Hematopoietic multipotent progenitor cell treated with erythropoietin and hydrocortisone succinate and interleukin-3 and kit ligand, for 4 days (in vitro differentiated cells): Measurements from ENCODE around the gene PDK2.

Source experiments
- DNase-seq: peaks from one replicate; pipeline ENCODE4 v3.0.0-alpha.2; 2015

The PDK2 gene

DNA sequence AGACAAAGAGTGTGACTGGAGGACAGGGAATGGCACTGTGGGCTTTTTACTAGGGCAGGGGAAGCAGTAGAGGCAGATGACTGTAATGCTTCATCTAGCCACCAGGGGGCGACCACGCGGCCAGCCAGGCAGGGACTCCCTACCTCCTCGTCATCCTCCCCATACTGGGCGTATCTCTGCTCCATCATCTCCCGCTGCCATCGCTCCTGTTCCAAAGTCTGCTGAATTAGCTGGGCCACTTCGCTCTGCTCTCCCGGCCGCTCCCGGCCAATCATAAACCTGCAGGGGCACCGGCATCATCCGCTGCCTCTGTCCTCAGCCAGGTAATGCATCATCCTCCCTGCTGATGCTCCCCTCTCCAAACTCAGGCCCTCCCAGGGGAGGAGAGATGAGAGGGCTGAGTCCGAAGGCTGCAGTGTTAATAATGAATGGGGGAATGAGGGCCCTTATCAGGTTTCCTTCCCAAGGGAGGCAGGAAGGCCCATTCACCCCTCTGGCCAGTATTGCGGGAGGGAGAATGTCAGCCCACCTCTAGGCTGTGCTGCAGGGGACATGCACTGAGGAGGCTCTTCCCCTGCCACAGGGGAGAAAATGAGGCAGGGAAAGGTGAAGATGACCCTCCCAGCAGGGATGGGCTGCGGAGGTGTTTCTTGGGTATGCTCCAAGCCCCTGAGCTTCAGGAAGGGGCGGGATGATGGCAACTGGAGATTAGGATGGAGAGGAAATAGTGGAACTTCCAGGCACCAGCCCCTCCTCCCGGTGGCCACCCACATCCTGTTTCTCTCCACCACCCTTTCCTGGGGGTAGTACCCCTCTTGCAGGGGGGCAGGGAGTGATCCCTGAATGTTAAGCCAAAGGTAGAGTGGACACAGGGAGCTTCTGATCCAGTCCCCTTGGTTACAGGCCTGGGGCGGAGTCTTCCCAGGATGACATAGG, 45.1 kb downstream of the PDK2 start:
- DNase-seq: peak; percentile 90

DNA sequence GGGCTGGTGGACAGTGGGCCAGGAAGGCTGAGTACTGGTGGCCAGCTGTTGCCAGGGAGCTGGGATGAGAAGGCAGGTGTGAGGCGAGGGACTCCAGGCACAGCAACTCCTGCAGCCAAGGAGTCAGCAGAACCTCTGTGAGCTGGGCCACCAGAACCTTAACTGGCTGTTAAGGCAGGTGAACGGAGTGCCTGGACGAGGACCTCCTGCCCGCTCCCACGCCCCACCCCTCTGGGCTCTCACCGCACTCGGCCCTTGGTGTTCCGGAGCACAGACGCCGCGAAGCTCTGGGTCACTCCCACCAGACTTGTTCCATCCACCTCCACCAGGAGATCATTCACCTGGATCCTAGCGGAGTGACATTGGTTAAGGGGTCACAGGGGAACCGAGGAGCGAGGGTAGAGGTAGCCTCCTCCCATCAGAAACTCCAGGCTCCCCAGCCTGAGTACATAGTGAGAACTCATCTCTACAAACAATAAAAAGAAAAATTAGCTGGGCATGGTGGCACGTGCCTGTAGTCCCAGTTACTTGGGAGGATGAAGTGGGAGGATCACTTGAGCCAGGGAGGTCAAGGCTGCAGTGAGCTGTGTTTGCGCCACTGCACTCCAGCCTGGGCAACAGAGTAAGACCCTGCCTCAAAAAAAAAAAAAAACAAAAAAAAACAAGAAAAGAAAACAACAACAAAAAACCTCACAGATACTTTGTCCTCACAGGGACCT, 46.0 kb downstream of the PDK2 start:
- no peak for DNase-seq

DNA sequence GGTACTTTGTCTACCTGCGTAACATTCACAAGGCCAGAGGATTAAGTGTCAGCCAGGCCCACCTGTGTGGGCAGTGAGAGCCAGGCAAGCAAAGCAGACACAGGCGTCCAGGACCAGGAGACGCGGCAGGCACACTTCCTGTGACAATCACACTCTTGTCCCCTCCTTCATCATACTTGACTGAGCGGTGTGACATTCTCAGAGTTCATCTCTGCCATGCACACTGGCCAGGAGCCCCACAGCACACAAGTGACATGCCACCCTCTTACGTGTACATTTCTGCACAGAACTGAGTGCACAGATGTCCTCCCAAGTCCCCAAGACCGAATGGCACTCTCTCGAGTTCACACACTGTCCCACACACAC, 46.6 kb downstream of the PDK2 start:
- no peak for DNase-seq

DNA sequence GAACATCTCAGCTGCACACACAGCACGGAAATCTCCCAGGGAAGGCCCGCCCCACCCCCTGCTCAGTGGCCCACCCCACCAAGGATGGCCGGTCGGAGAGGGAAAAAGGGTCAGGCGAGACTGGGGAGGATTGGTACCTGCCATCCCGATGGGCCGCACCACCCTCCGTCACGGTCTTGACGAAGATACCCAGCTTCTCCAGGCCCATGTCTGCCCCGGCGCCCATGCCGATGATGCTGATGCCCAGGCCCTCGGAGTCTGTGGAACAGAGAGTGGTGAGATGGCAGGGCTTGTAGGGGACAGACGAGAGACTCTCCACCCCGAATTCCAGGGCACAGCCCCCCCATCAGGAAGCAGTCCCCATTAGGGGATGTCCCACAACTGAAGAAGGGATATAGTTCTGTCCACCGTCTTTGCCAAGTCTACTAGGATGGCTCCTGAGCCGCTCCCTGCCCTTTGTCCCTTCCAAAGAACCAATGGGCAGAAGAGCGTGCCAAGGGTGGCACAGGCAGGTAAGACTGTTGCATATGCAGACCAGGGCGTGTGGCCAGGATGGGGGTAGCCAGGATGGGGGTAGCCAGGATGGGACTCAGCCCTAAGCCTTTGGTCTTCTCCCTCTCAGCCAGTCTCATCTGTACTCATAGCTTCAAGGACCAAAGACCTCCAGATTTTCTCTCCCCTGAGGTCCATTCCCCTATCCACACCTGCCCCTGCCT, 48.5 kb downstream of the PDK2 start:
- DNase-seq: no peak

- no peak for DNase-seq
Measured at GRCh38 chr17:50144355-50144754, 49.2 kb downstream of the PDK2 start.

DNA sequence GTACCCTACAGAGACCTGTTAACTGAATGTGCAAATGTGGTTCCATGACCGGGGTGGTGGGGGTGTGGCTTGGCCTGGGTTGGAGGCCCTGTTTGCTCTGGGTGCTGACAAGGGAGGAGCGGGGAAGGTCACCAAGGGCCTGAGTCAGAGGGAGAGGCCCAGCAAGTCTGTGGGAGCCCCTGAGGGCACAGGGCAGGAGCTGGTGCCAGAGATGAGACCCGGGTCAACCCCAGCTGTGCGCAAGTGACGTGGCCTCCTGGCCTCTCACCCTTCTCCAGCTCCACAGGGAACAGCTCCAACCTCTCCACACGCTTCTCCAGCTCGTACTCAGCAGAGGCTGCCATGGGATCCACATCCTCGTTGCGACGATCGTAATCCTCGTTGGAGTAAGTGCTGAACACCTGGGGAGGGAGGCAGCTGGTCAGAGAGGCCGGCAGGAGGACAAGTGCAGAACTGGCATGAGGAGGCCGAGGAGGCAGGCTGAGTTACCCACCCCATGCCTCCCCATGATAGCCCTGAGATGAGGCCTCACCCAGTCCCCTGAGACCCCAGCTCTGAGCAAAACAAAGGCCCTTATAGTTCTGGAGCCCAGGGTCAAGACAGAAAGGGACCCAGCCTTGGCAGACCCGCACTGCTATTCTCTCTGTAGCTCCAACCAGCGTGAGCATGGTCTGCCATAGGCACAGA, 49.8 kb downstream of the PDK2 start:
- no peak for DNase-seq

DNA sequence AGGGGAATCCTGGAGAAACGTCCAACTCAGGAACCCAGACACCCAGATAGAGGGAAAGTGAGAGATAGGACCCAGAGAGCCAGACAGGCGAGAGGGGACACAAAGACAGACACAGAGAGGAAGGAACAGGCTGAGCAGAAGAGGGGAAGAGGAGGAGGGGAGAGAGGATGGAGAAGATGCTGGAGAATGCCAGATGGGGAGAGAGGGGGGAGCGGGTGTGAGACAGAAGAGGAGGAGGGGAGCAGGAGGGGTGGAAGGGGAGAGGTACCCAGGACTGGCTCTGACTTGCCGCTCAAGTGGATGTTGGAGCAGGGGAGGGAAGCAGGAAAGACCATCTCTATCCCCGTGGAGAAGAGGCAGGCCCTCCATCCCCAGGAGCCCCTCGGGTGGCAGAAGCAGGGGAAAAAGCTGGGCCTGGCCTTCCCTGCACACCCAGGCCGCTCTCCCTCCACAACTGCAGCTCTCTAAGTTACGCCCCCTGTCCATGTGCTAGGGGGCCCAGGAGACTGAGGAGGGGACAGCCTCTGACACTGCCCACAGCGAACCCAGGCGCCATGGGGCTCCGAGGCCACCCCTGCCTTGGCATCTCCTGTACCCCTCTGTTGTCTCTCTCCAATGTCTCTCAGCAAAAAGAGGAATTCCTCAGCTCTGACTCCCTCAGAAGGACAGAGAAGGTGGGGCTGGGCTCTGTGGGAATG, 50.5 kb downstream of the PDK2 start:
- DNase-seq: no peak

- peak; percentile 57 for DNase-seq
Measured at GRCh38 chr17:50146230-50146926, 51.2 kb downstream of the PDK2 start.

DNA sequence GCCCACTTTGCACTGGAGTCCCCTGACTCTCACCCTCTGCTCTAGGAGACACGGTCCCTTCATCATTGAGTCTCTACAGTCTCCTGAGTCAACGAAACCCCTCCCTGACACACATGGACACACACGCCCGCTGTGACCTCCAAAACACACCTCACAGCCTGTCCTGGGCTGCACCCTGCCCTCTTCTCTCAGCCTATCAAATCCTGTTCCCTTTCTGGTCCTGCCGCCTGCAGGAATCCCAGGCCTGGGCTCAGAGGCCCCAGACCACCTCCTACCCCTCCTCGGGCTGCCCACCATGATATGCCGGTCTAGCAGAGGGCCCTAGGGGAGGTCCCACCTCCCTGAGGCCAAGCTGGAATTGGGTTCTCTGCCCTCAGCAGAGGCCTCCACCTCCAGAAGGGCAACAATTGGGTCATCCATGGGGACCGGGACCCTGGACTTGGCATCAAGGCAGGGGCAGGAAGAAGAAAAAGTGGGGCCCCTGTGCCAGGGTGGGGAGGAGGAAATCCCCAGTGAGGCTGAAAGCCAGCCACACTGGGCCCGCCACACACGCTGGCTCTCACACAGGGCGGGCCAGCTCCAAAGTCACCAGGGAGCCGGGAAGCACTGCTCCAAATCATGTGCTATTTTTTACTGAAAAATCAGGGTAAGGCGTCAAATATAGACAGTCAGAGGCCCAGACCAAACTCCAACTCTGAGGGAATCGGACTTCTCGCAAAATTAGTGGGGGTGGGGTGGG, 51.9 kb downstream of the PDK2 start:
- no peak for DNase-seq

- DNase-seq: no peak
Measured at GRCh38 chr17:50147841-50148225, 52.7 kb downstream of the PDK2 start.

DNA sequence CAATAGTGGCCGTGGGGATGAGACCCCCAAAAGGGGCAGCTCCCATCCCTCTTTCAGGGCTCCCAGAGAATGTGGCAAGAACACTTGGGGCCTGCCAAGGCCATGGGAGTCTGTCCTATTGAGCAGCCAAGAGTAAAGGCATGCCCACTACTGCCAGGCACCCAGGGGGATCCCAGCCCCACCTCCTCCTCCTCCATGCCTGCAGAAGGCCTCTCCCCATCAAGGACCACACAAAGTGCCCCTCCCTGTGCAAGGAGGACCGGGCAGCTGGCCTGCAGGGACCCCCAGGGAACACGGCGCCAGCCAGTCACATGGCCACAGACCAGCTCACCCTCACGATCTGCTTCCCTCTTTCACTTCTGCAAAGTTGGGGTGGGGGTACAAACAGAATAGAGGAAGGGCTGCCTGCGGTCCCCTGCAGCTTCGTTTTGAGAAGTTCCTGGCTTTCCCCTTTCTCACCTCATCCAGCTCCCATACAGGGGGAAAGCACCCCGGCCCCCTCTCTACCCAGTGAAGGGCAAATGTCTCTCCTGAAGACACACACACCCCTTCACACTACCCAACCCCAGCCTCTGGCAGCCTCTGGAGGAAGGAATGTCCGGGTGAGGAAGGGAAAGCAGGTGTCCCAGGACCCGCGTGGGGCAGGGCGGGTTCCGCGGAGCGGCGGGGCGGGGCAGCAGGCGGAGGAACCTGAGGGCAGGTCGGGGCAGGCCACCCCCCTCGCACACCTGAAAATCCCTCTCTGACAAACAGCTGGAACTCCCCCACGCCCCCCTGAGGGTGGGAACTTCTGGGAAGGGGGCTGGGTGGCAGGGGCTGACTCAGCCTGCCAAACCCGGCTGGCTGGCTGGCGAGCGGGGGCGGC, 53.3 kb downstream of the PDK2 start:
- DNase-seq: peak; percentile 83

GRCh38 chr17:50149091-50149416, 53.9 kb downstream of the PDK2 start:
- DNase-seq: no peak

DNA sequence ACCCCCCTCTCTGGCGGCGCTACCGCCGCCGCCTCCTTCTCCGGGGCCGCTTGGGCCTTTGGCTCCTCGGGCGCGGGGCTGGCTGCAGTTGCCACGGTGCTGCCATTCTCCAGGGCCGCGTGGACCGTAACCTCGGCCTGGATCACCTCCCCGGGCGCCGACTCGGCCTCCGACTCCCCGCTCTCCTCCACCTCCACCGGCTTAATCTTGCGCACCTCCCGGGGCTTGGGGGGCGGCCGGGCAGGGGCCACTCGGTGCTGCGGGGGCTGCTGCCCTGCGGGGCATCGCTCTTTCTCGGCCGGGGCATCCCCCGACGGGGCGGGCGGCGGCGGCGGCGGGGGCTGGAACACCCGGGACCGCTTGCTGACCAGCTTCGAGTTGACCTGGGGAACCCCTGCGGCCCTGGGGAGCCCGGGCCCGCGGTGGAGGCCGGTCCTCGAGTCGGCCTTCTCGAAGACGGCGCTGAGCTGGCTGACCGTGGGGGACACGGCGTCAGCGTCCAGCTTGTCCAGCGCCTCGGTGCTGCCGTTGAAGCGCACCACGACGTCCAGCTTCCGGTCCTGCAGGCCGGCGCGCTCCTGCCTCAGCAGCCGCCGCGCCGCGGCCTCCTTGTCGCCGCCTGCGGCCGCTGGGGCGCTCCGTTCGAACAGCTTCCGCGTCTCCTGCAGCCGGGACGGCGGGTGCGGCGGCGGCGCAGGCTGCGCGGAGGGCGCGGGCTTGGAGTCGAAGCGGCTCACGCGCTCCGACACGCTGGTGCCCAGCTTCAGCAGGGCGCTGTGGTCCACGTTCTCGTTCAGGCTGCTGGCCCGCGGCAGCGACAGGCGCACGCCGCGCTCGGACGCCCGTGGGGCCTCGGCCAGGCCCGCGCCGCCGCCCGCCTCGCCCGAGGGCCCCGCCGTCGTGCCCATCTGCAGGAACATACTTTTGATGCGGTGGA, 54.5 kb downstream of the PDK2 start:
- peak; percentile 84 for DNase-seq

DNA sequence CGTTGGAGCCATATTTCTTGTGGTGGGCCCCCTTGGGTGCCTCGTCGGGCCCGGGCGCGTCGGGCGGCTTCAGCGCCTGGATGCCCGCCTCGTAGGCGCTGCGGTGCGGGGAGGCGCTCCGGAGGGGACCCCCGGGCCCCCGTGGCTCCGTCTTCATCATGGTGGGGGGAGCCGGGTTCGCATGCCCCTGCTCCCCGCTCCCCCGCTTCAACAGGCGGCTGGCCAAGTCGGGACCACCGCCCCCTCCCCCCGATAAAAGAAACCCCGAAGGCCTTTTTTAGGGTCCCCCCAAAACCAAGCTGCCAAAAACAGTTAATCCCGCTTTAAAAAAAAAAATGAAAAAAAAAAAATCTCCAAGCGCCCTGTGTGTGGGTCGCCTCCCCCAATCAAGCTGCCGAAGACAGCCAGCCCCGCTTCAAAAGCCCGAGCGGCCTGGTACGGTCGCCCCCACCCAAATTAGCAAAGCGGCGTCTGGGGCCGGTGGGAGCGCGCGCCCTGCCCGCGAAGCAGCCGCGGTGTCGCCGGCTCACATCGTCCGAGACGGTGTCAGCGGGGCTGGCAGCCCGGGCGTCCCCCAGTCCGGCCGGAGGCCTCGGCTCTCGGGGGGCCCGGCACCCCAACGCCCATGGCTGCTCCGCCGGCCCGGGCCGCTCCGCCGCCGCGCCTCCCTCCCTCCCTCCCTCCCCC, 55.3 kb downstream of the PDK2 start, which contains the start of gene PPP1R9B:
TSS of gene PPP1R9B (minus strand) at position 324 of the 687 bp plus-strand sequence. CDS start at position 160, 164 bp downstream.
- no peak for DNase-seq

GRCh38 chr17:50151041-50151936, 56.1 kb downstream of the PDK2 start:
- peak; percentile 97 for DNase-seq

DNA sequence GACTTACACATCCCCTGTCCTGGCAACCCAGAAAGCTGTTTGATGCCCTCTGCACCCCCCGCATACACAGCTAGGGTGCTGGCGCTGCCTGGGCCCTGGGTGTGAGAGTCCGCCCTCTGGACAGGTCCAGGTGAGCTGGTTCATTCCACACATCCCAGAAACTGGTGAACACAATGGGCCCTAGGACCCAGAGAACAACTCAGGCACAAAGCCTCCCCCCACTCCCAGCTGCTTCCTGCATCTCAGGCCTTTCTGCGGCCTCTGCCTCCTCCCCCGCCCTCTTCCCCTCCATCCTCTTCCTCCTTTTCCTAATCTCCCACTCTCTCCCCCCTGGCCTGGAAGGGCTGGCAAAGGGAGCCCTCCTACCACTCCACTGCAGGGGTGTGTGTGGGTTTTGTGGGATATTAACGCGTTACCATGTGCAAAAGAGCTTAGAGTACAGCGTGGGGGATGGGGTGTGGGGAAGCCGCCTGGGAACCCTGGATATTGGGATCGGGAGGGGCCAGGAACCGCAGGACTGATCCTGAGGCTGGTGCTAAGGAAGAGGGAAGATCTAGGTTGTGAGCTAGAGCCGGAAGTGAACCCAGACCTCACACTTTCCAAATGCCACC, 56.9 kb downstream of the PDK2 start:
- DNase-seq: peak; percentile 91

DNA sequence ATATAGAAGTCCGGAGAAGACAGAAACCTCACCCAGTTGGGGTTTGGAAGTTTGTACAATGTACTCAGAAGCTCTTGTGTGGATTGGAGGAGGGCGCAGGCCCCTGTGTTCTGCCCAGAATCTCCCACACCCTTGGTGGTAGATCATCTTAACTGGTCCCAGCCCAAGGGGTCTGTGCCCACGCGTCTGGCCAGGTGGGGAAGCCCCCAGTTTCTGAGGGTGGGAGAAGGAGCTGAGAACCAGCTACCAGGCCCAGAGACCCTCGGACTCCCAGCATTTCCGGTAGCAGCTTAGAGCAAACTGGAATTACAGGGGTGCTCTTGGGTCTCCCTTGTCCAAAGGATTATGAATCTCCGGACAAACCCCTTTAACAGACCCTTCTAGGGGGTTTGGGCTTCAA, 57.6 kb downstream of the PDK2 start:
- no peak for DNase-seq
